Upper lobe of left lung (tissue), 4 donors: Measurements from ENCODE around the gene TRPC4.

ENCODE experiments used
- CTCF ChIP-seq, 6 experiments: fragments of 450-650 bp in 4 of 6; fragments of 200-600 bp in 2 of 6; sonication (generic) in 2 of 6; IDR thresholded peaks; one replicate each; pipeline ENCODE4 v1.5.1; 2016 to 2019; ENCODE audit warnings: antibody characterized with exemption in 6 of 6
- EP300 ChIP-seq, 4 donors: sonication (generic); formaldehyde crosslinking; IDR thresholded peaks; one replicate each; pipeline ENCODE4 v1.5.1; 2017; ENCODE audit warnings: antibody characterized with exemption in 4 of 4, control low read depth in 2 of 4
- POLR2A ChIP-seq, 4 donors: fragments of 450-650 bp; IDR thresholded peaks; one replicate each; pipeline ENCODE4 v1.5.1; 2016 to 2017; ENCODE audit warnings: antibody characterized with exemption in 4 of 4, mild to moderate bottlenecking in 2 of 4
- POLR2AphosphoS5 ChIP-seq, 2 donors: sonication (generic); formaldehyde crosslinking; IDR thresholded peaks; one replicate each; pipeline ENCODE4 v1.5.1; 2017; ENCODE audit warnings: antibody characterized with exemption in 2 of 2

- no peak for TF ChIP-seq POLR2AphosphoS5 (IDR thresholded peaks at IDR 0.05)
- no peak for TF ChIP-seq CTCF (IDR thresholded peaks at IDR 0.05)
- no peak for TF ChIP-seq POLR2A (IDR thresholded peaks at IDR 0.05)
- TF ChIP-seq EP300 (IDR thresholded peaks at IDR 0.05) = no peak
Observed at GRCh38 chr13:37601648-37602440, 267.7 kb downstream of the TRPC4 start.
